Measurements from ENCODE around the gene PTOV1.

DNA sequence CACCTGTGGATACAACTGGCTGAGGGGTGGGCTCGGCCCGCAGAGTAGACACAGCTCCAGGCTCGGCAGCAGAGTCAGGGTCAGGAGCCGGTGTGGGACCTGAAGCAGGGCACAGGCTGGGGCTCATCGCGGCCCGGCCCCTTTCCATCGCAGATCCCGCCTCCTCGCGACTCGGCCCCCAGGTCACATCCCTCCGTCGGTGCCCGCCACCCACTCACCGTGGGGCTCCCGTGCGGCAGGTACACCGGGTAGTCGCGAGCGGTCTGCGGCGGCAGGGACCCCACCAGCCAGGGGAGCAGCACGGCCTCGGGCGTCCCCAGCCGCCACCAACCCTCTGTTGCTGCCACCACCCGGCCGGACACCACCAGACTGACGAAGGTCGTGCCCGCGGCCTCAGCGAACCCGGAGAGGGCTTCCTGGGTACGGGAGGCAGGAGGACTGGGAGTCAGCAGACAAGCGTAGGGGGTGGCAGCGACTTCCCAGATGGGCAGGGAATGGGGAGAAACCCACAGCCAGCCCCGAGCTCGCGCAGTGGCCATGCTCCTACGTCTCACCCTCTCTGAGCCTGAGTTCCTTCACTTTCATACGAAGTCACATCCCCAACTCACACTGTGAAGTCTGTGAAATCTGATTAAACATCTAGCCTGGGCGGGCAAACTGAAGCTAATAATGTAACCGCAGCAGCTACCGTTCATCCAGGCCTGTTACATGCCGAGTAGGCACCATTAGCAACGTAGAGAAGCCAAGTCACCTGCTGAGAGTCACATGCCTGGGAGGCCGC, 41.6 kb upstream of the PTOV1 start:
- TF ChIP-seq ZNF384 (IDR thresholded peaks at IDR 0.05; ENCODE audit: borderline replicate concordance, low read depth, low read length) (no peak), EGR1 (IDR thresholded peaks at IDR 0.05; ENCODE audit: borderline replicate concordance in 1 of 2, low read depth in 2 of 2, low read length in 2 of 2) (no peak), BACH1 (IDR thresholded peaks at IDR 0.05; ENCODE audit: borderline replicate concordance) (peak; percentile 53; the same call in 1 of the 2 replicates), SP1 (IDR thresholded peaks at IDR 0.05; ENCODE audit: low read depth, low read length) (no peak)
- TF ChIP-seq, protein P1, sequence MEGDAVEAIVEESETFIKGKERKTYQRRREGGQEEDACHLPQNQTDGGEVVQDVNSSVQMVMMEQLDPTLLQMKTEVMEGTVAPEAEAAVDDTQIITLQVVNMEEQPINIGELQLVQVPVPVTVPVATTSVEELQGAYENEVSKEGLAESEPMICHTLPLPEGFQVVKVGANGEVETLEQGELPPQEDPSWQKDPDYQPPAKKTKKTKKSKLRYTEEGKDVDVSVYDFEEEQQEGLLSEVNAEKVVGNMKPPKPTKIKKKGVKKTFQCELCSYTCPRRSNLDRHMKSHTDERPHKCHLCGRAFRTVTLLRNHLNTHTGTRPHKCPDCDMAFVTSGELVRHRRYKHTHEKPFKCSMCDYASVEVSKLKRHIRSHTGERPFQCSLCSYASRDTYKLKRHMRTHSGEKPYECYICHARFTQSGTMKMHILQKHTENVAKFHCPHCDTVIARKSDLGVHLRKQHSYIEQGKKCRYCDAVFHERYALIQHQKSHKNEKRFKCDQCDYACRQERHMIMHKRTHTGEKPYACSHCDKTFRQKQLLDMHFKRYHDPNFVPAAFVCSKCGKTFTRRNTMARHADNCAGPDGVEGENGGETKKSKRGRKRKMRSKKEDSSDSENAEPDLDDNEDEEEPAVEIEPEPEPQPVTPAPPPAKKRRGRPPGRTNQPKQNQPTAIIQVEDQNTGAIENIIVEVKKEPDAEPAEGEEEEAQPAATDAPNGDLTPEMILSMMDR (IDR thresholded peaks at IDR 0.05 in 2 of 3, conservative IDR thresholded peaks at IDR 0.05 in 1 of 3; ENCODE audit: control insufficient read depth in 2 of 3, extremely low read depth in 1 of 3, insufficient read depth in 1 of 3, low read depth in 3 of 3, low read length in 3 of 3), result peak in 2 of 3 experiments; percentile 27 to 32; a peak in 2 of 6 replicates
- TF ChIP-seq, protein P2, sequence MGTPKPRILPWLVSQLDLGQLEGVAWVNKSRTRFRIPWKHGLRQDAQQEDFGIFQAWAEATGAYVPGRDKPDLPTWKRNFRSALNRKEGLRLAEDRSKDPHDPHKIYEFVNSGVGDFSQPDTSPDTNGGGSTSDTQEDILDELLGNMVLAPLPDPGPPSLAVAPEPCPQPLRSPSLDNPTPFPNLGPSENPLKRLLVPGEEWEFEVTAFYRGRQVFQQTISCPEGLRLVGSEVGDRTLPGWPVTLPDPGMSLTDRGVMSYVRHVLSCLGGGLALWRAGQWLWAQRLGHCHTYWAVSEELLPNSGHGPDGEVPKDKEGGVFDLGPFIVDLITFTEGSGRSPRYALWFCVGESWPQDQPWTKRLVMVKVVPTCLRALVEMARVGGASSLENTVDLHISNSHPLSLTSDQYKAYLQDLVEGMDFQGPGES (IDR thresholded peaks at IDR 0.05), result no peak

Measured in GM12878 (cell line).